Panc1 (cell line): ENCODE results near the gene POLR2F. TPM values are rescaled to one million over a fixed set of nuclear protein-coding genes. Genes with fewer than 3 reads are reported as not detected.

Source experiments
- ATAC-seq: fragments of 200-7000 bp; cut with Tn5 transposase; 2 replicates; pipeline ENCODE4 v1.9.1; 2020; ENCODE audit warnings: mild to moderate bottlenecking, moderate library complexity
- BruUV-seq: library from RNA; stranded (reverse); fragments of 400-500 nt; replicated peaks from 2 replicates; lab custom pipeline; 2021; lab: Mats Ljungman, UMichigan
- CTCF ChIA-PET: fragments of 300-600 bp; sonication (Branson Sonifier 250); formaldehyde crosslinking; loops from one replicate; lab custom pipeline; 2022; ENCODE audit warnings: antibody characterized with exemption; lab: Charles Lee
- POLR2A ChIA-PET: fragments of 300-600 bp; sonication (Branson Sonifier 250); formaldehyde crosslinking; loops from one replicate; lab custom pipeline; 2022; ENCODE audit warnings: antibody characterized with exemption; lab: Charles Lee
- DNase-seq: peaks from one replicate; pipeline ENCODE4 v3.0.0-alpha.2; 2010; ENCODE audit warnings: low read depth, low spot score
- H3K27ac ChIP-seq: 2 replicates; pipeline ENCODE4 v1.5.1; 2011; ENCODE audit warnings: mild to moderate bottlenecking, low read length, inconsistent platforms
- H3K27me3 ChIP-seq: fragments of 200-500 bp; sonication (Bioruptor generic); 2 replicates; pipeline ENCODE4 v1.6.0; 2014; ENCODE audit warnings: low read length, inconsistent platforms; ENCODE audit not compliant: control insufficient read depth, insufficient read depth
- H3K36me3 ChIP-seq: fragments of 200-500 bp; sonication (Bioruptor generic); 2 replicates; pipeline ENCODE4 v1.5.1; 2014; ENCODE audit warnings: inconsistent platforms, mild to moderate bottlenecking, low read length, moderate library complexity; ENCODE audit not compliant: control insufficient read depth, insufficient read depth
- H3K4me1 ChIP-seq: 2 replicates; pipeline ENCODE4 v1.5.1; 2011; ENCODE audit warnings: inconsistent platforms, mild to moderate bottlenecking, low read length, moderate library complexity; ENCODE audit not compliant: control insufficient read depth, insufficient read depth
- H3K4me3 ChIP-seq, 2 experiments: 2 replicates each; pipeline ENCODE4 v1.5.1; 2011 to 2012; ENCODE audit warnings: low read depth in 2 of 2, low read length in 2 of 2, mild to moderate bottlenecking in 2 of 2, inconsistent platforms in 1 of 2, moderate library complexity in 1 of 2
- H3K9me3 ChIP-seq: fragments of 200-500 bp; sonication (Bioruptor generic); 2 replicates; pipeline ENCODE4 v1.5.1; 2014; ENCODE audit warnings: low read depth, mild to moderate bottlenecking, inconsistent platforms, low read length, moderate library complexity; ENCODE audit not compliant: control insufficient read depth, insufficient read depth
- CTCF ChIP-seq: fragments of 450-650 bp; IDR thresholded peaks from 2 replicates; pipeline ENCODE4 v1.5.1; 2017; ENCODE audit warnings: mild to moderate bottlenecking
- POLR2AphosphoS5 ChIP-seq: IDR thresholded peaks from 2 replicates; pipeline ENCODE4 v1.6.1; 2012; ENCODE audit warnings: mild to moderate bottlenecking, low read depth, low read length, moderate library complexity
- REST ChIP-seq, 2 experiments: IDR thresholded peaks; 2 replicates each; pipeline ENCODE4 v1.6.1; 2011 to 2012; ENCODE audit warnings: low read depth in 2 of 2, control low read depth in 1 of 2, low read length in 1 of 2, mild to moderate bottlenecking in 1 of 2, moderate library complexity in 1 of 2; ENCODE audit not compliant: insufficient read depth in 1 of 2
- SIN3A ChIP-seq: IDR thresholded peaks from 2 replicates; pipeline ENCODE4 v1.6.1; 2012; ENCODE audit warnings: low read depth, mild to moderate bottlenecking, low read length, moderate library complexity, borderline replicate concordance; ENCODE audit not compliant: insufficient read depth
- TCF7L2 ChIP-seq: IDR thresholded peaks from 2 replicates; pipeline ENCODE4 v1.6.1; 2011; ENCODE audit warnings: mild to moderate bottlenecking, low read depth, low read length, inconsistent platforms
- in situ Hi-C: cut with HindIII; loops from 2 replicates; pipeline ENCODE4 v1.10.0; 2016; ENCODE audit warnings: low sequenced_read_pairs, low pct_unique_long_range_greater_than_20kb
- intact Hi-C: fragments of 100-400 bp; cut with micrococcal nuclease; formaldehyde crosslinking; loops from one replicate; pipeline ENCODE4 v1.10.0; 2022; ENCODE audit not compliant: unreplicated experiment
- total RNA-seq: library from RNA; stranded (reverse); gene quantifications from one replicate; pipeline ENCODE4 v1.2.1, GENCODE V29; 2021; ENCODE audit not compliant: unreplicated experiment

The POLR2F gene
- total RNA-seq, 1 experiment from 2014 or later, result 89.7 TPM

- H3K27me3 ChIP-seq, result no peaks in the 10 kb centered on the region
- ChIA-PET CTCF (no interaction called here), POLR2A (no interaction called here)
- intact Hi-C loops (no loop called here), in situ Hi-C loops (no loop called here)
- no peaks in the 10 kb centered on the region for H3K9me3 ChIP-seq
- no peaks in the 10 kb centered on the region for H3K36me3 ChIP-seq
- no peak overlapping the region for H3K27ac ChIP-seq
- no peak overlapping the region for H3K4me3 ChIP-seq
- no TSS peak for BruUV-seq
- ATAC-seq, result no peak
- DNase-seq, result no peak
- no peak for TF ChIP-seq SIN3A
- TF ChIP-seq POLR2AphosphoS5, result no peak
- TF ChIP-seq TCF7L2, result no peak
- TF ChIP-seq REST (IDR thresholded peaks at IDR 0.05; ENCODE audit: insufficient read depth in 1 of 2, low read depth in 2 of 2, low read length in 1 of 2), result no peak
- no peak for TF ChIP-seq CTCF
- H3K4me1 ChIP-seq, result peaks cover 5% of the 10 kb centered on the region; the same call in 1 of the 2 replicates
These were observed 41.3 kb upstream of the POLR2F start for GRCh38 chr22:37912171-37912570.

- no TSS peak for BruUV-seq
- CTCF ChIA-PET, result no interaction called here
- in situ Hi-C loops, result no loop called here
These were observed 40.2 kb upstream of the POLR2F start for GRCh38 chr22:37913233-37913721.

More at GRCh38 chr22:37913233-37913721, 40.2 kb upstream of the POLR2F start:
- ATAC-seq (no peak), DNase-seq (no peak)
- no peak overlapping the region for H3K27ac ChIP-seq
- H3K4me3 ChIP-seq, result no peak overlapping the region
- no peak for TF ChIP-seq CTCF
- TF ChIP-seq TCF7L2, result no peak
- no peak for TF ChIP-seq POLR2AphosphoS5
- TF ChIP-seq SIN3A, result no peak
- no peak for TF ChIP-seq REST (IDR thresholded peaks at IDR 0.05; ENCODE audit: insufficient read depth in 1 of 2, low read depth in 2 of 2, low read length in 1 of 2)
- H3K36me3 ChIP-seq, result no peaks in the 10 kb centered on the region
- POLR2A ChIA-PET, result no interaction called here
- intact Hi-C loops, result no loop called here
- H3K9me3 ChIP-seq, result no peaks in the 10 kb centered on the region
- no peaks in the 10 kb centered on the region for H3K27me3 ChIP-seq
- H3K4me1 ChIP-seq, result no peaks in the 10 kb centered on the region
